Liver (tissue), 3 donors: ENCODE data around the gene AJAP1.

Source experiments
- EGR1 ChIP-seq, 2 donors: IDR thresholded peaks; 2 replicates each; pipeline ENCODE4 v1.6.1; 2016 to 2018; ENCODE audit warnings: antibody characterized with exemption in 2 of 2, low read depth in 2 of 2
- FOXA1 ChIP-seq: IDR thresholded peaks from 2 replicates; pipeline ENCODE4 v1.6.1; 2016; ENCODE audit warnings: antibody characterized with exemption
- GABPA ChIP-seq, 2 donors: IDR thresholded peaks in 1 of 2; conservative IDR thresholded peaks in 1 of 2; 2 replicates each; pipeline ENCODE4 v1.6.1; 2016; ENCODE audit warnings: antibody characterized with exemption in 2 of 2, mild to moderate bottlenecking in 1 of 2, moderate library complexity in 1 of 2
- JUND ChIP-seq, 2 donors: IDR thresholded peaks; 2 replicates each; pipeline ENCODE4 v1.6.1; 2016; ENCODE audit warnings: antibody characterized with exemption in 2 of 2
- NR2F2 ChIP-seq: IDR thresholded peaks from 2 replicates; pipeline ENCODE4 v1.6.1; 2016; ENCODE audit warnings: antibody characterized with exemption
- RXRA ChIP-seq, 2 donors: IDR thresholded peaks; 2 replicates each; pipeline ENCODE4 v1.6.1; 2017 to 2018; ENCODE audit warnings: antibody characterized with exemption in 2 of 2, mild to moderate bottlenecking in 1 of 2
- TAF1 ChIP-seq: conservative IDR thresholded peaks from 2 replicates; pipeline ENCODE4 v1.6.1; 2016; ENCODE audit warnings: antibody characterized with exemption, mild to moderate bottlenecking
- YY1 ChIP-seq: IDR thresholded peaks from 2 replicates; pipeline ENCODE4 v1.6.1; 2016; ENCODE audit warnings: antibody characterized with exemption, mild to moderate bottlenecking
- TF ChIP-seq, protein P1 (sequence below): fragments of 150-350 bp; IDR thresholded peaks from 2 replicates; pipeline ENCODE4 v1.5.1; 2017; ENCODE audit warnings: improper control_type of control experiment, low read depth, low read length; ENCODE audit not compliant: missing input control
- TF ChIP-seq, protein P2 (sequence below): IDR thresholded peaks from 2 replicates; pipeline ENCODE4 v1.6.1; 2016; ENCODE audit warnings: antibody characterized with exemption, mild to moderate bottlenecking
- TF ChIP-seq, protein P3 (sequence below): IDR thresholded peaks from 2 replicates; pipeline ENCODE4 v1.6.1; 2016; ENCODE audit warnings: antibody characterized with exemption
- TF ChIP-seq, protein P4 (sequence below): IDR thresholded peaks from 2 replicates; pipeline ENCODE4 v1.6.1; 2016; ENCODE audit warnings: antibody characterized with exemption
- donor health status: healthy.
- donor health status: healthy.

DNA sequence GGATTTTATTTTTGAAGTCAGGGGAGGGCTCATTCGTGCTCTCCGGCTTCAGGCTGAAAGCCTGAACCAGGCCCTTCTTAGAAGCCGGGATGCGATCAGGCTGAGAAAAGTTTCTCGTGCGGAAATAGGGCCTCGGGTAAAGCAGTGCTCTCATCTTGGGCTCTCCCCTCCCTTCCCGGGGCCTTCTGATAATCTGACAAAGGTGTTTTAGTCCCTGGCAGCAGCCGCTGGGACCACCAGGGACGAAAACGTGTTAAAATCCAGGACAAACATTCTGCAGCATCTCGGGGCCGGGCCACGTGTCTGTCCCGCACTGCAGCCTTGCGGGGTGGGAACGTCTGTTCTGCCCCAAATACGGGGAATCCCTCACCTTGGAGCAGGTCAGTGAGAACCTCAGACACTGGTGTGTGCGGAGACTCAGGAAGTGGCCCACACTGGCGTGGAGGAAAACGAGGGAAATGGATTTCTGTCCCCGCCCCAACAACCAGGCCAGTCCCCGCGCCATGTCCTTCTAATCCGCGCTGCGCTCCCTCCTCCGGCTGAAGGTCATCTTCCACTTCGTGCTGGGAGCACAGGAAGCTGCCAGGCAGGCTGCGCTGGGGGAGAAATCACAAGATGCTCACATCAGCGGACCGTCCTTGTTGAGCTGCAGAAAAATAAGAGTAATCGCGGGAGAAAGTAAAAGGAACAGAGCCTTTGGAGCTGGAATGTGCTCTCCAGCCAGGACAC, 16.6 kb upstream of the AJAP1 start:
- no peak for TF ChIP-seq GABPA (IDR thresholded peaks at IDR 0.05 in 1 of 2, conservative IDR thresholded peaks at IDR 0.05 in 1 of 2)
- TF ChIP-seq JUND (IDR thresholded peaks at IDR 0.05), result no peak
- TF ChIP-seq, protein P1, sequence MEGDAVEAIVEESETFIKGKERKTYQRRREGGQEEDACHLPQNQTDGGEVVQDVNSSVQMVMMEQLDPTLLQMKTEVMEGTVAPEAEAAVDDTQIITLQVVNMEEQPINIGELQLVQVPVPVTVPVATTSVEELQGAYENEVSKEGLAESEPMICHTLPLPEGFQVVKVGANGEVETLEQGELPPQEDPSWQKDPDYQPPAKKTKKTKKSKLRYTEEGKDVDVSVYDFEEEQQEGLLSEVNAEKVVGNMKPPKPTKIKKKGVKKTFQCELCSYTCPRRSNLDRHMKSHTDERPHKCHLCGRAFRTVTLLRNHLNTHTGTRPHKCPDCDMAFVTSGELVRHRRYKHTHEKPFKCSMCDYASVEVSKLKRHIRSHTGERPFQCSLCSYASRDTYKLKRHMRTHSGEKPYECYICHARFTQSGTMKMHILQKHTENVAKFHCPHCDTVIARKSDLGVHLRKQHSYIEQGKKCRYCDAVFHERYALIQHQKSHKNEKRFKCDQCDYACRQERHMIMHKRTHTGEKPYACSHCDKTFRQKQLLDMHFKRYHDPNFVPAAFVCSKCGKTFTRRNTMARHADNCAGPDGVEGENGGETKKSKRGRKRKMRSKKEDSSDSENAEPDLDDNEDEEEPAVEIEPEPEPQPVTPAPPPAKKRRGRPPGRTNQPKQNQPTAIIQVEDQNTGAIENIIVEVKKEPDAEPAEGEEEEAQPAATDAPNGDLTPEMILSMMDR, result no peak
- TF ChIP-seq, protein P2, sequence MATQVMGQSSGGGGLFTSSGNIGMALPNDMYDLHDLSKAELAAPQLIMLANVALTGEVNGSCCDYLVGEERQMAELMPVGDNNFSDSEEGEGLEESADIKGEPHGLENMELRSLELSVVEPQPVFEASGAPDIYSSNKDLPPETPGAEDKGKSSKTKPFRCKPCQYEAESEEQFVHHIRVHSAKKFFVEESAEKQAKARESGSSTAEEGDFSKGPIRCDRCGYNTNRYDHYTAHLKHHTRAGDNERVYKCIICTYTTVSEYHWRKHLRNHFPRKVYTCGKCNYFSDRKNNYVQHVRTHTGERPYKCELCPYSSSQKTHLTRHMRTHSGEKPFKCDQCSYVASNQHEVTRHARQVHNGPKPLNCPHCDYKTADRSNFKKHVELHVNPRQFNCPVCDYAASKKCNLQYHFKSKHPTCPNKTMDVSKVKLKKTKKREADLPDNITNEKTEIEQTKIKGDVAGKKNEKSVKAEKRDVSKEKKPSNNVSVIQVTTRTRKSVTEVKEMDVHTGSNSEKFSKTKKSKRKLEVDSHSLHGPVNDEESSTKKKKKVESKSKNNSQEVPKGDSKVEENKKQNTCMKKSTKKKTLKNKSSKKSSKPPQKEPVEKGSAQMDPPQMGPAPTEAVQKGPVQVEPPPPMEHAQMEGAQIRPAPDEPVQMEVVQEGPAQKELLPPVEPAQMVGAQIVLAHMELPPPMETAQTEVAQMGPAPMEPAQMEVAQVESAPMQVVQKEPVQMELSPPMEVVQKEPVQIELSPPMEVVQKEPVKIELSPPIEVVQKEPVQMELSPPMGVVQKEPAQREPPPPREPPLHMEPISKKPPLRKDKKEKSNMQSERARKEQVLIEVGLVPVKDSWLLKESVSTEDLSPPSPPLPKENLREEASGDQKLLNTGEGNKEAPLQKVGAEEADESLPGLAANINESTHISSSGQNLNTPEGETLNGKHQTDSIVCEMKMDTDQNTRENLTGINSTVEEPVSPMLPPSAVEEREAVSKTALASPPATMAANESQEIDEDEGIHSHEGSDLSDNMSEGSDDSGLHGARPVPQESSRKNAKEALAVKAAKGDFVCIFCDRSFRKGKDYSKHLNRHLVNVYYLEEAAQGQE, result no peak
- no peak for TF ChIP-seq RXRA (IDR thresholded peaks at IDR 0.05)
- TF ChIP-seq, protein P3, sequence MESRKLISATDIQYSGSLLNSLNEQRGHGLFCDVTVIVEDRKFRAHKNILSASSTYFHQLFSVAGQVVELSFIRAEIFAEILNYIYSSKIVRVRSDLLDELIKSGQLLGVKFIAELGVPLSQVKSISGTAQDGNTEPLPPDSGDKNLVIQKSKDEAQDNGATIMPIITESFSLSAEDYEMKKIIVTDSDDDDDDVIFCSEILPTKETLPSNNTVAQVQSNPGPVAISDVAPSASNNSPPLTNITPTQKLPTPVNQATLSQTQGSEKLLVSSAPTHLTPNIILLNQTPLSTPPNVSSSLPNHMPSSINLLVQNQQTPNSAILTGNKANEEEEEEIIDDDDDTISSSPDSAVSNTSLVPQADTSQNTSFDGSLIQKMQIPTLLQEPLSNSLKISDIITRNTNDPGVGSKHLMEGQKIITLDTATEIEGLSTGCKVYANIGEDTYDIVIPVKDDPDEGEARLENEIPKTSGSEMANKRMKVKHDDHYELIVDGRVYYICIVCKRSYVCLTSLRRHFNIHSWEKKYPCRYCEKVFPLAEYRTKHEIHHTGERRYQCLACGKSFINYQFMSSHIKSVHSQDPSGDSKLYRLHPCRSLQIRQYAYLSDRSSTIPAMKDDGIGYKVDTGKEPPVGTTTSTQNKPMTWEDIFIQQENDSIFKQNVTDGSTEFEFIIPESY, result no peak
- TF ChIP-seq, protein P4, sequence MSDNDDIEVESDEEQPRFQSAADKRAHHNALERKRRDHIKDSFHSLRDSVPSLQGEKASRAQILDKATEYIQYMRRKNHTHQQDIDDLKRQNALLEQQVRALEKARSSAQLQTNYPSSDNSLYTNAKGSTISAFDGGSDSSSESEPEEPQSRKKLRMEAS, result no peak
- no peak for TF ChIP-seq NR2F2
- no peak for TF ChIP-seq YY1
- TF ChIP-seq FOXA1, result no peak
- no peak for TF ChIP-seq TAF1
- no peak for TF ChIP-seq EGR1 (IDR thresholded peaks at IDR 0.05; ENCODE audit: low read depth in 2 of 2)
